PC-3 (cell line): Measurements from ENCODE around the gene WHRN. TPM values are rescaled to one million over a fixed set of nuclear protein-coding genes. Genes with fewer than 3 reads are reported as not detected.

Source experiments
- ATAC-seq: fragments of 200-7000 bp; cut with Tn5 transposase; 2 replicates; pipeline ENCODE4 v1.9.1; 2020; ENCODE audit warnings: mild to moderate bottlenecking, moderate library complexity
- BruUV-seq: library from RNA; stranded (reverse); fragments of 400-500 nt; replicated peaks from 2 replicates; lab custom pipeline; 2021; lab: Mats Ljungman, UMichigan
- CTCF ChIA-PET: fragments of 300-600 bp; sonication (Branson Sonifier 250); formaldehyde crosslinking; loops from one replicate; lab custom pipeline; 2022; ENCODE audit warnings: antibody characterized with exemption; lab: Charles Lee
- POLR2A ChIA-PET: fragments of 300-600 bp; sonication (Branson Sonifier 250); formaldehyde crosslinking; loops from one replicate; lab custom pipeline; 2022; ENCODE audit warnings: antibody characterized with exemption; ENCODE audit not compliant: unreplicated experiment; lab: Charles Lee
- DNase-seq: peaks from one replicate; pipeline ENCODE4 v3.0.0-alpha.2; 2015
- H2AFZ ChIP-seq: fragments of 300-600 bp; sonication (generic); 2 replicates; pipeline ENCODE4 v1.6.0; 2016; ENCODE audit warnings: antibody characterized with exemption, low read length
- H3F3A ChIP-seq: fragments of 300-600 bp; sonication (generic); one replicate; pipeline ENCODE4 v1.6.0; 2017; ENCODE audit warnings: antibody characterized with exemption, low read length, control low read depth, mild to moderate bottlenecking; ENCODE audit not compliant: unreplicated experiment
- H3K27ac ChIP-seq: fragments of 300-600 bp; sonication (generic); 2 replicates; pipeline ENCODE4 v1.5.1; 2016; ENCODE audit warnings: mild to moderate bottlenecking, low read length
- H3K27me3 ChIP-seq: fragments of 300-600 bp; sonication (generic); 2 replicates; pipeline ENCODE4 v1.6.1; 2016; ENCODE audit warnings: low read length, mixed read lengths
- H3K36me3 ChIP-seq: fragments of 300-600 bp; sonication (generic); 2 replicates; pipeline ENCODE4 v1.6.1; 2016; ENCODE audit warnings: low read depth, mixed run types, low read length, mixed read lengths
- H3K4me1 ChIP-seq: fragments of 300-600 bp; sonication (generic); 2 replicates; pipeline ENCODE4 v1.5.1; 2016; ENCODE audit warnings: low read length; ENCODE audit not compliant: insufficient read depth
- H3K4me2 ChIP-seq: fragments of 300-600 bp; sonication (generic); 2 replicates; pipeline ENCODE4 v1.6.0; 2016; ENCODE audit warnings: low read length
- H3K4me3 ChIP-seq: fragments of 300-600 bp; sonication (generic); 2 replicates; pipeline ENCODE4 v1.5.1; 2016; ENCODE audit warnings: mild to moderate bottlenecking, low read length, mixed read lengths
- H3K79me2 ChIP-seq: fragments of 300-600 bp; sonication (generic); 2 replicates; pipeline ENCODE4 v1.6.1; 2017; ENCODE audit warnings: low read length, mixed read lengths
- H3K9ac ChIP-seq: fragments of 300-600 bp; sonication (generic); 2 replicates; pipeline ENCODE4 v1.6.0; 2016; ENCODE audit warnings: mild to moderate bottlenecking, low read length
- H3K9me2 ChIP-seq: fragments of 300-600 bp; sonication (generic); replicated peaks from 2 replicates; pipeline ENCODE4 v1.6.1; 2016; ENCODE audit warnings: mixed run types, low read length, mixed read lengths
- H3K9me3 ChIP-seq: fragments of 300-600 bp; sonication (generic); 2 replicates; pipeline ENCODE4 v1.6.1; 2016; ENCODE audit warnings: low read length, mixed read lengths
- H4K20me1 ChIP-seq: fragments of 300-600 bp; sonication (generic); 2 replicates; pipeline ENCODE4 v1.6.1; 2016; ENCODE audit warnings: low read length, mixed read lengths
- CTCF ChIP-seq: fragments of 300-600 bp; sonication (generic); conservative IDR thresholded peaks from 2 replicates; pipeline ENCODE4 v1.5.1; 2017; ENCODE audit warnings: antibody characterized with exemption, low read depth, mild to moderate bottlenecking, low read length
- EZH2 ChIP-seq: fragments of 300-600 bp; sonication (generic); IDR thresholded peaks from one replicate; pipeline ENCODE4 v1.6.1; 2017; ENCODE audit warnings: antibody characterized with exemption, mild to moderate bottlenecking, low read length; ENCODE audit not compliant: unreplicated experiment
- EZH2phosphoT487 ChIP-seq: fragments of 300-600 bp; sonication (generic); IDR thresholded peaks from 2 replicates; pipeline ENCODE4 v1.6.1; 2018; ENCODE audit warnings: mild to moderate bottlenecking, antibody characterized with exemption, low read length, borderline replicate concordance
- intact Hi-C: fragments of 100-400 bp; cut with micrococcal nuclease; formaldehyde crosslinking; loops from 2 replicates; pipeline ENCODE4 v1.9.0; 2023
- total RNA-seq: library from RNA; depleted of rRNA; stranded (reverse); fragments of >200 nt; gene quantifications from 2 replicates; pipeline ENCODE4 v1.2.3, GENCODE V29; 2014

Gene WHRN
- total RNA-seq, 1 experiment from 2014 or later: 10.5 TPM

DNA sequence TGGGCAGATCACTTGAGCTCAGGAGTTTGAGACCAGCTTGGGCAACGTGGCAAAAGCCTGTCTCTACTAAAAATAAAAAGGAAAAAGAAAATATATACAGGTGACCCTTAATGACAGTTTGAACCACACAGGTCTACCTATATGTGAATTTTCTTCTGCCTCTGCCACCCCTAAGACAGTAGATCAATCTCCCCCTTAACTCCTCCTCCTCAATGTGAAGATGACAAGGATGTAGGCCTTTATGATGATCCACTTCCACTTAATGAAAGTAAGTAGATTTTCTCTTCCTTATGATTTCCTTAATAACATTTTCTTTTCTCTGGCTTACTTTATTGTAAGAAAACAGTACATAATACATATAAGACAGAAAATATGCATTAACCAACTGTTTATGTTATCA is 120.9 kb downstream of the WHRN start:
- Histone ChIP-seq H3F3A (no peaks in the 10 kb centered on the region), H3K9me3 (no peaks in the 10 kb centered on the region), H3K4me1 (peaks cover 19% of the 10 kb centered on the region), H3K36me3 (no peaks in the 10 kb centered on the region), H3K4me3 (no peak overlapping the region), H4K20me1 (no peaks in the 10 kb centered on the region), H3K9ac (0 out of 2 replicates have a peak overlapping the region, but pooled peaks have one; percentile 70), H2AFZ (no peak overlapping the region), H3K79me2 (no peaks in the 10 kb centered on the region), H3K4me2 (no peak overlapping the region), H3K27me3 (no peaks in the 10 kb centered on the region), H3K27ac (peak overlapping the region; percentile 91; the same call in 1 of the 2 replicates), H3K9me2 (no peaks in the 10 kb centered on the region)
- intact Hi-C loops: no loop called here
- BruUV-seq: no TSS peak
- CTCF ChIA-PET: no interaction called here
- DNase-seq (no peak), ATAC-seq (no peak)
- no peak for TF ChIP-seq EZH2
- no peak for TF ChIP-seq EZH2phosphoT487
- TF ChIP-seq CTCF: no peak
- POLR2A ChIA-PET: no interaction called here

GRCh38 chr9:114383521-114384231 is 121.6 kb downstream of the WHRN start:
- Histone ChIP-seq H3K27me3 (no peaks in the 10 kb centered on the region), H3K4me1 (peaks cover 19% of the 10 kb centered on the region), H3K4me3 (no peak overlapping the region), H3K9me3 (no peaks in the 10 kb centered on the region), H3F3A (no peaks in the 10 kb centered on the region), H4K20me1 (no peaks in the 10 kb centered on the region), H3K4me2 (no peak overlapping the region), H3K9me2 (no peaks in the 10 kb centered on the region), H2AFZ (no peak overlapping the region), H3K79me2 (no peaks in the 10 kb centered on the region), H3K27ac (no peak overlapping the region), H3K36me3 (no peaks in the 10 kb centered on the region), H3K9ac (no peak overlapping the region)
- POLR2A ChIA-PET: no interaction called here
- no peak for DNase-seq
- CTCF ChIA-PET: no interaction called here
- BruUV-seq: no TSS peak
- intact Hi-C loops: no loop called here
- ATAC-seq: no peak
- TF ChIP-seq EZH2 (no peak), CTCF (no peak), EZH2phosphoT487 (no peak)

DNA sequence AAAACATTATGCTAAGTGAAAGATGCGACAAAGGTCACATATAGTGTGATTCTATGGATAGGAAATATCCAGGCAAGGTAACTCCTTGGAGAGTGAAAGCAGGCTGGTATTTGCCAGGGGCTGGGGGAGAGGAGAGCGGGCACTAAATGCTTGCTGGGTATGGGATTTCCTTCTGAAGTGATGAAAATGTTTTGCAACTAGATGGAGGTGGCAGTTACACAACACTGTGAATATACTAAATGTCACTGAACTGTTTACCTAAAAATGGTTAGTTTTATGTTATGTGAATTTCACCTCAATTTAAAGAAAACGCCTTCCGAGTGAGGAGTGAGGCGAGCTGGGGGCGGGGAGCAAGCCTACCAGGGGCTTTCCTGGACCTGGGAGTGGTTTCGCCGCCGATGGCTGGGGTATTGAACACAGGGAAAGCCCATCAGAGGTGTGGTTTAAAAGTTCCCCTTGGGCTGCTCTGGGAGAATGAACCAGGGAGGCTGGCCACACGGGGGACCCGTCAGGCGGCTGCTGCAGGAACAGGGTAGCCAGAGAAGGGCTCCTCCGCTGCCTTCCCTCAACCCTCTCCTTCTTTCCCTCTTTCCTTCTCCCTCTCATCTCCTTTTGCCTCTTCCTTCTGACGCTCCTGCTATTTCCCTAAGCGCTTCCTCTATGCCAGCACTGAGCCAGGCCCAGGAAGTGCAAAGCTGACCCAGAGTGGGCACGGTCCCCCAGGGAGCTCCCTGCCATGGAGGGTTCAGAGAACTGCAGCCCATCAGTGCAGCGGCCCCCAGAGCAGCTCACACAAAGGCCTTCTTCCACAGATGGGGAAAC is 122.4 kb downstream of the WHRN start:
- ChIA-PET POLR2A (no interaction called here), CTCF (no interaction called here)
- TF ChIP-seq EZH2 (no peak), CTCF (no peak), EZH2phosphoT487 (no peak)
- DNase-seq: no peak
- Histone ChIP-seq H3K27me3 (no peaks in the 10 kb centered on the region), H3K9me3 (no peaks in the 10 kb centered on the region), H3K9ac (no peak overlapping the region), H3K4me3 (no peak overlapping the region), H3K79me2 (no peaks in the 10 kb centered on the region), H3F3A (no peaks in the 10 kb centered on the region), H3K27ac (no peak overlapping the region), H3K4me2 (no peak overlapping the region), H3K4me1 (peaks cover 19% of the 10 kb centered on the region), H3K36me3 (no peaks in the 10 kb centered on the region), H3K9me2 (no peaks in the 10 kb centered on the region), H4K20me1 (no peaks in the 10 kb centered on the region), H2AFZ (no peak overlapping the region)
- no peak for ATAC-seq
- BruUV-seq: no TSS peak
- intact Hi-C loops: no loop called here
